Measurements from ENCODE around the gene CAMKMT.

CAMKMT gene

GRCh38 chr2:44793322-44793870 lies 431.6 kb downstream of the CAMKMT start:
- TF ChIP-seq, protein P1, sequence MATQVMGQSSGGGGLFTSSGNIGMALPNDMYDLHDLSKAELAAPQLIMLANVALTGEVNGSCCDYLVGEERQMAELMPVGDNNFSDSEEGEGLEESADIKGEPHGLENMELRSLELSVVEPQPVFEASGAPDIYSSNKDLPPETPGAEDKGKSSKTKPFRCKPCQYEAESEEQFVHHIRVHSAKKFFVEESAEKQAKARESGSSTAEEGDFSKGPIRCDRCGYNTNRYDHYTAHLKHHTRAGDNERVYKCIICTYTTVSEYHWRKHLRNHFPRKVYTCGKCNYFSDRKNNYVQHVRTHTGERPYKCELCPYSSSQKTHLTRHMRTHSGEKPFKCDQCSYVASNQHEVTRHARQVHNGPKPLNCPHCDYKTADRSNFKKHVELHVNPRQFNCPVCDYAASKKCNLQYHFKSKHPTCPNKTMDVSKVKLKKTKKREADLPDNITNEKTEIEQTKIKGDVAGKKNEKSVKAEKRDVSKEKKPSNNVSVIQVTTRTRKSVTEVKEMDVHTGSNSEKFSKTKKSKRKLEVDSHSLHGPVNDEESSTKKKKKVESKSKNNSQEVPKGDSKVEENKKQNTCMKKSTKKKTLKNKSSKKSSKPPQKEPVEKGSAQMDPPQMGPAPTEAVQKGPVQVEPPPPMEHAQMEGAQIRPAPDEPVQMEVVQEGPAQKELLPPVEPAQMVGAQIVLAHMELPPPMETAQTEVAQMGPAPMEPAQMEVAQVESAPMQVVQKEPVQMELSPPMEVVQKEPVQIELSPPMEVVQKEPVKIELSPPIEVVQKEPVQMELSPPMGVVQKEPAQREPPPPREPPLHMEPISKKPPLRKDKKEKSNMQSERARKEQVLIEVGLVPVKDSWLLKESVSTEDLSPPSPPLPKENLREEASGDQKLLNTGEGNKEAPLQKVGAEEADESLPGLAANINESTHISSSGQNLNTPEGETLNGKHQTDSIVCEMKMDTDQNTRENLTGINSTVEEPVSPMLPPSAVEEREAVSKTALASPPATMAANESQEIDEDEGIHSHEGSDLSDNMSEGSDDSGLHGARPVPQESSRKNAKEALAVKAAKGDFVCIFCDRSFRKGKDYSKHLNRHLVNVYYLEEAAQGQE (IDR thresholded peaks at IDR 0.05; ENCODE audit: low read depth) = peak; percentile 91
- TF ChIP-seq ZBTB7A (IDR thresholded peaks at IDR 0.05; ENCODE audit: low read depth) (no peak), EGR1 (IDR thresholded peaks at IDR 0.05) (no peak), TAF1 (IDR thresholded peaks at IDR 0.05; ENCODE audit: low read depth) (no peak), RAD21 (IDR thresholded peaks at IDR 0.05; ENCODE audit: low read depth) (no peak), TCF12 (IDR thresholded peaks at IDR 0.05; ENCODE audit: low read depth) (no peak)

DNA sequence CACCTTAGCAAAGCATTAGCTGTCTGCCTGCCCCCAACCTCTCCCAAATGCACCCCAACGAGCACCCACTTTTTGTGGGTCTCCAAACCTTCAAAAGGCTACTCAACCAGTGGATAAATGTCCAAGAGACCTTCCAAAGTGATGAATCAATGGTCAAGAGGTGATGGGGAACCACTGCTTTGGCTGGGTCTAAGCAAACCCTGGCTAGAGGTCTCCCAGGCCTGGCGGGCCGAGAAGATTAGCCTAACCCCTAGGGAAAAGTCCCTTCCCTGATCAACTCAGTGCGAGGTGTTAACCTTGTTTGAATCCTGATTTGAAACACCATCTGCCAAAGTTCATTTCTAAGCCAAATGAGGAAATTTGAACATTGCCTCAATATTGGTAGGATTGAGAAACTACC lies 435.0 kb downstream of the CAMKMT start:
- TF ChIP-seq TAF1 (IDR thresholded peaks at IDR 0.05; ENCODE audit: low read depth) = no peak
- TF ChIP-seq, protein P2, sequence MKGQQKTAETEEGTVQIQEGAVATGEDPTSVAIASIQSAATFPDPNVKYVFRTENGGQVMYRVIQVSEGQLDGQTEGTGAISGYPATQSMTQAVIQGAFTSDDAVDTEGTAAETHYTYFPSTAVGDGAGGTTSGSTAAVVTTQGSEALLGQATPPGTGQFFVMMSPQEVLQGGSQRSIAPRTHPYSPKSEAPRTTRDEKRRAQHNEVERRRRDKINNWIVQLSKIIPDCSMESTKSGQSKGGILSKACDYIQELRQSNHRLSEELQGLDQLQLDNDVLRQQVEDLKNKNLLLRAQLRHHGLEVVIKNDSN (IDR thresholded peaks at IDR 0.05) = no peak

GRCh38 chr2:44798139-44798659 lies 436.5 kb downstream of the CAMKMT start:
- TF ChIP-seq EGR1 (IDR thresholded peaks at IDR 0.05) (no peak), RAD21 (IDR thresholded peaks at IDR 0.05; ENCODE audit: low read depth) (no peak), TAF1 (IDR thresholded peaks at IDR 0.05; ENCODE audit: low read depth) (no peak), TCF12 (IDR thresholded peaks at IDR 0.05; ENCODE audit: low read depth) (no peak), YY1 (IDR thresholded peaks at IDR 0.05; ENCODE audit: low read depth) (no peak), EP300 (IDR thresholded peaks at IDR 0.05; ENCODE audit: borderline replicate concordance) (no peak), FOXM1 (IDR thresholded peaks at IDR 0.05; ENCODE audit: borderline replicate concordance, low read depth) (no peak), ZBTB7A (IDR thresholded peaks at IDR 0.05; ENCODE audit: low read depth) (no peak), TEAD4 (IDR thresholded peaks at IDR 0.05) (no peak), NFIC (IDR thresholded peaks at IDR 0.05) (no peak), CEBPB (IDR thresholded peaks at IDR 0.05) (no peak), MAX (IDR thresholded peaks at IDR 0.05) (no peak), CREB1 (IDR thresholded peaks at IDR 0.05; ENCODE audit: low read depth) (no peak)
- TF ChIP-seq, protein P1 (IDR thresholded peaks at IDR 0.05; ENCODE audit: low read depth) = no peak
- TF ChIP-seq, protein P2 (IDR thresholded peaks at IDR 0.05) = no peak

DNA sequence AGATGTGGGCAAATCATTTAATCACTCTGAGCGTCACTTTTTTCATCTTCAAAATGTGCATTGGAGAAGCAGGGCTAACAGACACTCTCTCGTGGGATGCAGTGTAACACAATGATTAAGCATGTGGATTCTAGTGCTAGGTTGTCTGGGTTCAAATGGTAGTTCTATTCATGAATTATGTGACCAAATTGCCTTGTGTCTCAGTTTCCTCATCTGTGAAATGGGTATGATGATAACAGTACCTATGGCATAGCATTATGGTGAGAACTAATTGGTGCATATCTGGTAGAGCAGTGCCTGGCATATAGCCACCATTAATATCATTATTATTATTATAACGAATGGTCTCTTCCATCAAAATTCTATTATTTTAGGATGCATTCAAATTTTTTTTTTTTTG lies 437.4 kb downstream of the CAMKMT start:
- no peak for TF ChIP-seq CREB1 (IDR thresholded peaks at IDR 0.05; ENCODE audit: low read depth)
- TF ChIP-seq ZBTB7A (IDR thresholded peaks at IDR 0.05; ENCODE audit: low read depth) = no peak
- TF ChIP-seq, protein P1 (IDR thresholded peaks at IDR 0.05; ENCODE audit: low read depth) = no peak
- TF ChIP-seq FOXM1 (IDR thresholded peaks at IDR 0.05; ENCODE audit: borderline replicate concordance, low read depth) = no peak
- no peak for TF ChIP-seq MAX (IDR thresholded peaks at IDR 0.05)
- TF ChIP-seq CEBPB (IDR thresholded peaks at IDR 0.05) = no peak
- TF ChIP-seq, protein P2 (IDR thresholded peaks at IDR 0.05) = no peak
- no peak for TF ChIP-seq RAD21 (IDR thresholded peaks at IDR 0.05; ENCODE audit: low read depth)
- TF ChIP-seq YY1 (IDR thresholded peaks at IDR 0.05; ENCODE audit: low read depth) = no peak
- TF ChIP-seq NFIC (IDR thresholded peaks at IDR 0.05) = no peak
- no peak for TF ChIP-seq TCF12 (IDR thresholded peaks at IDR 0.05; ENCODE audit: low read depth)
- TF ChIP-seq EP300 (IDR thresholded peaks at IDR 0.05; ENCODE audit: borderline replicate concordance) = no peak
- TF ChIP-seq TEAD4 (IDR thresholded peaks at IDR 0.05) = no peak
- no peak for TF ChIP-seq TAF1 (IDR thresholded peaks at IDR 0.05; ENCODE audit: low read depth)
- TF ChIP-seq EGR1 (IDR thresholded peaks at IDR 0.05) = no peak
